M059J (cell line): ENCODE data around the gene CCDC47. TPM values are rescaled to one million over a fixed set of nuclear protein-coding genes. Genes with fewer than 3 reads are reported as not detected.

ENCODE experiments used
- DNase-seq: peaks from one replicate; pipeline ENCODE4 v3.0.0-alpha.2; 2012; ENCODE audit warnings: low read depth
- total RNA-seq: library from RNA; depleted of rRNA; stranded (reverse); fragments of >200 nt; shearing (Covaris generic); gene quantifications from 2 replicates; pipeline ENCODE4 v1.2.3, GENCODE V29; 2014

CCDC47 gene
- total RNA-seq, 1 experiment from 2014 or later: 64.1 TPM

GRCh38 chr17:63783522-63783921, 10.1 kb upstream of the CCDC47 start:
- DNase-seq: no peak

- DNase-seq: no peak
These were observed 7.5 kb upstream of the CCDC47 start for GRCh38 chr17:63780928-63781327.

GRCh38 chr17:63780507-63780906, 7.1 kb upstream of the CCDC47 start:
- peak; percentile 77 for DNase-seq

- no peak for DNase-seq
These were observed 2.0 kb upstream of the CCDC47 start for GRCh38 chr17:63775420-63775819.

- DNase-seq: peak; percentile 18
These were observed 1.5 kb upstream of the CCDC47 start for GRCh38 chr17:63774969-63775265.

GRCh38 chr17:63774141-63774968, 958 bp upstream of the CCDC47 start, which contains the start of gene DDX42:
DDX42 (plus strand) TSS chr17:63774170; CDS start chr17:63787050, 12,880 bp downstream.
- peak; percentile 60 for DNase-seq

- DNase-seq: peak; percentile 24
These were observed 561 bp downstream of the CCDC47 start for GRCh38 chr17:63772801-63773271.

- DNase-seq: no peak
These were observed 5.0 kb downstream of the CCDC47 start for GRCh38 chr17:63768433-63768832.

- no peak for DNase-seq
These were observed 6.6 kb downstream of the CCDC47 start for GRCh38 chr17:63766754-63767153.

GRCh38 chr17:63764716-63765115, 8.7 kb downstream of the CCDC47 start:
- no peak for DNase-seq

GRCh38 chr17:63762161-63763078, 11.0 kb downstream of the CCDC47 start:
- DNase-seq: no peak

- peak; percentile 61 for DNase-seq
These were observed 12.4 kb downstream of the CCDC47 start for GRCh38 chr17:63760771-63761539.

GRCh38 chr17:63758428-63758827, 15.0 kb downstream of the CCDC47 start:
- no peak for DNase-seq

- DNase-seq: no peak
These were observed 19.4 kb downstream of the CCDC47 start for GRCh38 chr17:63754046-63754445.

- no peak for DNase-seq
These were observed 20.2 kb downstream of the CCDC47 start for GRCh38 chr17:63753215-63753614.

GRCh38 chr17:63752707-63753106, 20.7 kb downstream of the CCDC47 start:
- no peak for DNase-seq

GRCh38 chr17:63751806-63752205, 21.6 kb downstream of the CCDC47 start:
- no peak for DNase-seq

- peak; percentile 96 for DNase-seq
These were observed 31.8 kb downstream of the CCDC47 start, which contains the start of gene STRADA for GRCh38 chr17:63741408-63742173. STRADA (minus strand) TSS chr17:63741799; CDS start chr17:63728369, 13,430 bp downstream.

GRCh38 chr17:63741143-63741407, 32.3 kb downstream of the CCDC47 start:
- no peak for DNase-seq

GRCh38 chr17:63740464-63741142, 32.8 kb downstream of the CCDC47 start:
- peak; percentile 55 for DNase-seq

- DNase-seq: no peak
These were observed 37.7 kb downstream of the CCDC47 start for GRCh38 chr17:63735691-63736090.
